ENCODE results near the gene DNAJB12.
"Not testable (repeated sequence)": the region's sequence is repeated elsewhere in the genome, so short reads cannot be mapped to it uniquely, and the experiment has no call there.

DNAJB12 gene

GRCh38 chr10:72367301-72367960 lies 12.7 kb upstream of the DNAJB12 start:
- H3K36me3 Mint-ChIP-seq = peaks cover 7% of the 10 kb centered on the region
- peaks cover 21% of the 10 kb centered on the region for H3K4me1 Mint-ChIP-seq (ENCODE audit: low read depth)
- no peaks in the 10 kb centered on the region for H3K9me3 Mint-ChIP-seq (ENCODE audit: low read depth)
- H3K4me3 Mint-ChIP-seq = no peak overlapping the region
- H3K27me3 Mint-ChIP-seq = no peaks in the 10 kb centered on the region
- peak overlapping the region; percentile 54 for H3K27ac Mint-ChIP-seq

- Mint-ChIP-seq H3K4me1 (ENCODE audit: low read depth) (peaks cover 17% of the 10 kb centered on the region), H3K9me3 (ENCODE audit: low read depth) (no peaks in the 10 kb centered on the region), H3K27me3 (no peaks in the 10 kb centered on the region), H3K27ac (no peak overlapping the region), H3K36me3 (peaks cover 4% of the 10 kb centered on the region), H3K4me3 (no peak overlapping the region)
These were observed 10.6 kb upstream of the DNAJB12 start for GRCh38 chr10:72365106-72365895.

GRCh38 chr10:72364239-72364777 lies 9.6 kb upstream of the DNAJB12 start:
- Mint-ChIP-seq H3K9me3 (ENCODE audit: low read depth) (no peaks in the 10 kb centered on the region), H3K27ac (peak overlapping the region; percentile 79)

GRCh38 chr10:72356987-72357386 lies 2.3 kb upstream of the DNAJB12 start:
- Mint-ChIP-seq H3K4me3 (no peak overlapping the region), H3K27me3 (no peaks in the 10 kb centered on the region), H3K4me1 (ENCODE audit: low read depth) (peaks cover 24% of the 10 kb centered on the region), H3K27ac (no peak overlapping the region), H3K36me3 (peaks cover 4% of the 10 kb centered on the region), H3K9me3 (ENCODE audit: low read depth) (no peaks in the 10 kb centered on the region)

More at GRCh38 chr10:72364239-72364777, 9.6 kb upstream of the DNAJB12 start:
- Mint-ChIP-seq H3K4me1 (ENCODE audit: low read depth) (peaks cover 12% of the 10 kb centered on the region), H3K36me3 (peaks cover 2% of the 10 kb centered on the region), H3K27me3 (no peaks in the 10 kb centered on the region), H3K4me3 (no peak overlapping the region)

GRCh38 chr10:72356115-72356514 lies 1.4 kb upstream of the DNAJB12 start:
- Mint-ChIP-seq H3K27ac (peak overlapping the region; percentile 61), H3K27me3 (no peaks in the 10 kb centered on the region), H3K36me3 (peaks cover 9% of the 10 kb centered on the region), H3K4me1 (ENCODE audit: low read depth) (peaks cover 32% of the 10 kb centered on the region), H3K9me3 (ENCODE audit: low read depth) (no peaks in the 10 kb centered on the region), H3K4me3 (peak overlapping the region; percentile 61)

- Mint-ChIP-seq H3K9me3 (ENCODE audit: low read depth) (no peaks in the 10 kb centered on the region), H3K27me3 (no peaks in the 10 kb centered on the region), H3K36me3 (peaks cover 9% of the 10 kb centered on the region), H3K27ac (peak overlapping the region; percentile 98), H3K4me1 (ENCODE audit: low read depth) (peaks cover 37% of the 10 kb centered on the region), H3K4me3 (peak overlapping the region; percentile 97)
These were observed 466 bp upstream of the DNAJB12 start for GRCh38 chr10:72355214-72355555.

- H3K27me3 Mint-ChIP-seq = no peaks in the 10 kb centered on the region
- peaks cover 9% of the 10 kb centered on the region for H3K36me3 Mint-ChIP-seq
- peak overlapping the region; percentile 98 for H3K27ac Mint-ChIP-seq
- peaks cover 43% of the 10 kb centered on the region for H3K4me1 Mint-ChIP-seq (ENCODE audit: low read depth)
- no peaks in the 10 kb centered on the region for H3K9me3 Mint-ChIP-seq (ENCODE audit: low read depth)
- peak overlapping the region; percentile 97 for H3K4me3 Mint-ChIP-seq
These were observed 759 bp downstream of the DNAJB12 start for GRCh38 chr10:72353965-72354355.

- H3K4me1 Mint-ChIP-seq (ENCODE audit: low read depth) = peaks cover 43% of the 10 kb centered on the region
- H3K27ac Mint-ChIP-seq = peak overlapping the region; percentile 98
These were observed 1.4 kb downstream of the DNAJB12 start for GRCh38 chr10:72353028-72353964.

GRCh38 chr10:72351479-72351878 lies 3.2 kb downstream of the DNAJB12 start:
- Mint-ChIP-seq H3K4me1 (ENCODE audit: low read depth) (peaks cover 43% of the 10 kb centered on the region), H3K27ac (no peak overlapping the region), H3K36me3 (peaks cover 9% of the 10 kb centered on the region), H3K4me3 (peak overlapping the region; percentile 40), H3K9me3 (ENCODE audit: low read depth) (no peaks in the 10 kb centered on the region), H3K27me3 (no peaks in the 10 kb centered on the region)

More at GRCh38 chr10:72353028-72353964, 1.4 kb downstream of the DNAJB12 start:
- Mint-ChIP-seq H3K27me3 (no peaks in the 10 kb centered on the region), H3K9me3 (ENCODE audit: low read depth) (no peaks in the 10 kb centered on the region), H3K4me3 (peak overlapping the region; percentile 97), H3K36me3 (peaks cover 9% of the 10 kb centered on the region)

- Mint-ChIP-seq H3K36me3 (peaks cover 9% of the 10 kb centered on the region), H3K27me3 (no peaks in the 10 kb centered on the region), H3K27ac (no peak overlapping the region), H3K4me3 (no peak overlapping the region), H3K4me1 (ENCODE audit: low read depth) (peaks cover 40% of the 10 kb centered on the region), H3K9me3 (ENCODE audit: low read depth) (no peaks in the 10 kb centered on the region)
These were observed 5.3 kb downstream of the DNAJB12 start for GRCh38 chr10:72349438-72349837.

- Mint-ChIP-seq H3K27ac (no peak overlapping the region), H3K27me3 (no peaks in the 10 kb centered on the region), H3K36me3 (peaks cover 9% of the 10 kb centered on the region), H3K9me3 (ENCODE audit: low read depth) (no peaks in the 10 kb centered on the region), H3K4me1 (ENCODE audit: low read depth) (peaks cover 36% of the 10 kb centered on the region), H3K4me3 (no peak overlapping the region)
These were observed 6.4 kb downstream of the DNAJB12 start for GRCh38 chr10:72348282-72348681.

- H3K36me3 Mint-ChIP-seq; H3K9me3 Mint-ChIP-seq (ENCODE audit: low read depth); H3K27me3 Mint-ChIP-seq; H3K27ac Mint-ChIP-seq; H3K4me3 Mint-ChIP-seq: not testable (repeated sequence)
- peaks cover 16% of the 10 kb centered on the region for H3K4me1 Mint-ChIP-seq (ENCODE audit: low read depth)
These were observed 8.6 kb downstream of the DNAJB12 start for GRCh38 chr10:72346117-72346516.

- no peak overlapping the region for H3K4me3 Mint-ChIP-seq
- no peaks in the 10 kb centered on the region for H3K9me3 Mint-ChIP-seq (ENCODE audit: low read depth)
- H3K36me3 Mint-ChIP-seq = no peaks in the 10 kb centered on the region
- peaks cover 16% of the 10 kb centered on the region for H3K4me1 Mint-ChIP-seq (ENCODE audit: low read depth)
- no peaks in the 10 kb centered on the region for H3K27me3 Mint-ChIP-seq
- no peak overlapping the region for H3K27ac Mint-ChIP-seq
These were observed 9.8 kb downstream of the DNAJB12 start for GRCh38 chr10:72344932-72345331.

GRCh38 chr10:72342911-72343310 lies 11.8 kb downstream of the DNAJB12 start:
- Mint-ChIP-seq H3K9me3 (ENCODE audit: low read depth) (no peaks in the 10 kb centered on the region), H3K36me3 (peaks cover 1% of the 10 kb centered on the region), H3K27me3 (no peaks in the 10 kb centered on the region), H3K4me1 (ENCODE audit: low read depth) (peaks cover 11% of the 10 kb centered on the region), H3K27ac (no peak overlapping the region), H3K4me3 (no peak overlapping the region)

Measured in activated naive CD8-positive, alpha-beta T cell (primary cell).